Lower leg skin (tissue), 4 donors: Measurements from ENCODE around the gene SPINT1. TPM values are rescaled to one million over a fixed set of nuclear protein-coding genes. Genes with fewer than 3 reads are reported as not detected.

ENCODE experiments used
- DNase-seq, 2 donors: peaks; one replicate each; pipeline ENCODE4 v3.0.0-alpha.2; 2019; ENCODE audit warnings: low spot score in 2 of 2
- H3K4me3 ChIP-seq: fragments of 200-600 bp; sonication (generic); 2 replicates; pipeline ENCODE4 v1.5.1; 2017; ENCODE audit warnings: mild to moderate bottlenecking, low read depth; ENCODE audit not compliant: poor library complexity, severe bottlenecking
- POLR2A ChIP-seq, 2 donors: fragments of 450-650 bp; IDR thresholded peaks; one replicate each; pipeline ENCODE4 v1.6.1; 2016 to 2017; ENCODE audit warnings: antibody characterized with exemption in 2 of 2, mild to moderate bottlenecking in 1 of 2, moderate library complexity in 1 of 2
- WGBS, 2 donors: methylation state at CpG; one replicate each; pipeline ENCODE4 v1.1.5; 2018; 5-methylcytosine and 5-hydroxymethylcytosine counted together
- intact Hi-C: fragments of 100-400 bp; cut with DNase I; formaldehyde crosslinking; loops from one replicate; pipeline ENCODE4 v1.15.0; 2023; ENCODE audit warnings: low total_unique reads
- total RNA-seq, 4 donors: library from RNA; depleted of rRNA; stranded (reverse); fragments of >200 nt; gene quantifications; one replicate each; pipeline ENCODE4 v1.1.0, GENCODE V29; 2016
- TF ChIP-seq, protein P1 (sequence below), 3 donors: fragments of 450-650 bp; IDR thresholded peaks; one replicate each; pipeline ENCODE4 v1.5.1; 2016; ENCODE audit warnings: antibody characterized with exemption in 3 of 3, mild to moderate bottlenecking in 3 of 3, moderate library complexity in 2 of 3

The SPINT1 gene
- total RNA-seq, 4 donors from 2014 or later, result 428 to 515 (median 502) TPM

- intact Hi-C loops, result no loop called here
- WGBS, 2 donors, result 90 to 96% methylated on average over 1 of the region's 1 CpG
- TF ChIP-seq, protein P1, sequence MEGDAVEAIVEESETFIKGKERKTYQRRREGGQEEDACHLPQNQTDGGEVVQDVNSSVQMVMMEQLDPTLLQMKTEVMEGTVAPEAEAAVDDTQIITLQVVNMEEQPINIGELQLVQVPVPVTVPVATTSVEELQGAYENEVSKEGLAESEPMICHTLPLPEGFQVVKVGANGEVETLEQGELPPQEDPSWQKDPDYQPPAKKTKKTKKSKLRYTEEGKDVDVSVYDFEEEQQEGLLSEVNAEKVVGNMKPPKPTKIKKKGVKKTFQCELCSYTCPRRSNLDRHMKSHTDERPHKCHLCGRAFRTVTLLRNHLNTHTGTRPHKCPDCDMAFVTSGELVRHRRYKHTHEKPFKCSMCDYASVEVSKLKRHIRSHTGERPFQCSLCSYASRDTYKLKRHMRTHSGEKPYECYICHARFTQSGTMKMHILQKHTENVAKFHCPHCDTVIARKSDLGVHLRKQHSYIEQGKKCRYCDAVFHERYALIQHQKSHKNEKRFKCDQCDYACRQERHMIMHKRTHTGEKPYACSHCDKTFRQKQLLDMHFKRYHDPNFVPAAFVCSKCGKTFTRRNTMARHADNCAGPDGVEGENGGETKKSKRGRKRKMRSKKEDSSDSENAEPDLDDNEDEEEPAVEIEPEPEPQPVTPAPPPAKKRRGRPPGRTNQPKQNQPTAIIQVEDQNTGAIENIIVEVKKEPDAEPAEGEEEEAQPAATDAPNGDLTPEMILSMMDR (IDR thresholded peaks at IDR 0.05), result no peak
- no peak for TF ChIP-seq POLR2A (IDR thresholded peaks at IDR 0.05)
- DNase-seq, result no peak
- no peak overlapping the region for H3K4me3 ChIP-seq
Measured at GRCh38 chr15:40803688-40804087, 40.2 kb upstream of the SPINT1 start.

DNA sequence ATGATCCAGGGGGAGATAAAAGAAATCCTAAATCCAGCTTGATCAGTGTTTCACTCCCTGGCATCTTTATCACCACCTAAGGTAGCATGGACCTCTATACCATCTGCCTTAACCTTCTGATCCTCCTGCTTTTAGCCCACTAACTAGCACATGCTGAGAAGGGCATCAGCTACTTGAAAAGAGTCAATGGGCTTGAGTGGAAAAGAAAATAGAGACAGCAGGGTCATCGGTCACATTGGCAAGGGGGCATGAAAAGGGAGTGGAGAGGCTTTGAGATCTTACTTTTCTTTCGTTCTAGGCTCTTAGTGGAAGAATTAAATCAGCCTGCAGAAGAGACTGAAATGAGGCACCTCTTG is 37.2 kb upstream of the SPINT1 start:
- intact Hi-C loops, result no loop called here
- H3K4me3 ChIP-seq, result peak overlapping the region; percentile 94
- WGBS, 2 donors, result 0 to 2% methylated on average over 2 of the region's 2 CpGs
- TF ChIP-seq, protein P1 (IDR thresholded peaks at IDR 0.05), result no peak
- no peak for TF ChIP-seq POLR2A (IDR thresholded peaks at IDR 0.05)
- no peak for DNase-seq

DNA sequence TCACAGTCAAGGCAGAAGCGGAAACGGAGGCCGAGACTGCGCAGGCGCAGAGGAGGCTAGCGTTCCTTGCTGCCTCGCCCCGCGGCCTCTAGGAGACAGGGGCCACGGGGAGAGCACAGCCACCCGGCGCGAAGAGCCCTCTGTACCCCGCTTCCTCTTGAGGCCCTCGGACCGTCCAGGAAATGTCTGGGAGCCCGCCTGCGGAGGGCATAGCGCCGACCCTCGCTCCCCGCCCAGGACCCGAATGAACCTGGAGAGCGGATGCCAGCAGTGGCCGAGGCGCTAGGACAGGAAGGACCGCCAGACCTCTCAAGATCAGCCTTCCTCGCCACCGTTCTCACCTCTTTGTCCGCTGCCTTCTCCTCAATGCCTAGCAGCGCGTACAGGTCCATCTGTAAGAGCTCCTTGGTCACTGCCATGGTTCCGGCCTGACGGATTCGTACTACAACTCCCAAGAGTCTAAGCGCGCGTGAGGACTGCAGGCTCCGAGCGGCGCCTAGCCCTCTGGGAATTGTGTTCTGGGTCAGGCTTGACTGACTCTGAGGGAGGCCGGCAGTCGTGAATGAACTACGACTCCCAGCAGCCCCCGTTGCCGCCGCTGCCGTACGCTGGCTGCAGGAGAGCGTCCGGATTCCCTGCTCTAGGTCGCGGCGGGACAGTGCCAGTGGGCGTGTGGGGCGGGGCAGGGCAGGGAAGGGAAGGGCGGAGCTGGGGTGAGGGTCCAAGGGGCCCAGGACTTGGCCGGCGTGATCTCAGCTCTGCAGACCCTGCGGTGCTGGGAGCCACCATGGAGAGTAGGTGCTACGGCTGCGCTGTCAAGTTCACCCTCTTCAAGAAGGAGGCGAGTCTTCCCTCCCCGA is 36.6 kb upstream of the SPINT1 start, which contains the start of the genes DNAJC17 and ZFYVE19:
Gene DNAJC17 (minus strand): TSS at position 446 of the 860 bp plus-strand sequence. CDS start 27 bp downstream, at position 419.
Gene ZFYVE19 (plus strand): TSS at position 62 of the 860 bp plus-strand sequence. CDS start 501 bp downstream, at position 563.
- 0% methylated on average over 52 to 55 of the region's 64 CpGs for WGBS, 2 donors
- DNase-seq, result peak; percentile 98 to 99
- intact Hi-C loops, result no loop called here
- no peak for TF ChIP-seq POLR2A (IDR thresholded peaks at IDR 0.05)
- peak within 1 kb of the TSS; percentile 94 for H3K4me3 ChIP-seq

DNA sequence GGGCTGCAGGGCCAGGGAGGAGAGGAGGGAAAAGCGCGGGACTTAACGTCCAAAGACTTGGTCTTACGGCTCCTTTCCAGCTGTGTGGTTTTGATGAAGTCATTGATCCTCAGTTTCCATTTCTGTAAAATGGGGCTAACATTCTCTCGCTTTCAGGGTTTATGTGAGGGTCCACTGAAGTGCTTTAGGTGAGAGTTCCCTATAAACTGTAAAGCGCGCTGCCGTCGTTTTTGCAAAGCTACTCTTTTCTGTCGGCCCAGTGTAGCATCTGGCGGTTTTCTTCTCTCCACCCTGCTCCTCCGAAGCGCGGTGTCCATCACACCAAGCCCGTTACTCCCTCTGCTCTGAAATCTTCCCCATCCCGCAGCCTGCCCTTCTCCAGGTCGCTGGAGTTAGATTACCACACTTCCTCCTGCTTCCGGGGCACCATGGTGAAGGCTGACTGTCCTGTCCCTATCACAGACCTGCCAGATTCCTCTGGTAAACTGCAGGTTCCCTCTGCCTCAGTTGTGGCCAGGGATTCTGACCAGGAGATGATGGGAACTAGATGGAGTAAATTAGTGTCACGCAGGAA is 35.9 kb upstream of the SPINT1 start:
- DNase-seq, result no peak
- TF ChIP-seq, protein P1 (IDR thresholded peaks at IDR 0.05), result no peak
- TF ChIP-seq POLR2A (IDR thresholded peaks at IDR 0.05), result no peak
- intact Hi-C loops, result no loop called here
- WGBS, 2 donors, result 6 to 55% methylated on average over 19 of the region's 19 CpGs
- peak overlapping the region; percentile 94 for H3K4me3 ChIP-seq

DNA sequence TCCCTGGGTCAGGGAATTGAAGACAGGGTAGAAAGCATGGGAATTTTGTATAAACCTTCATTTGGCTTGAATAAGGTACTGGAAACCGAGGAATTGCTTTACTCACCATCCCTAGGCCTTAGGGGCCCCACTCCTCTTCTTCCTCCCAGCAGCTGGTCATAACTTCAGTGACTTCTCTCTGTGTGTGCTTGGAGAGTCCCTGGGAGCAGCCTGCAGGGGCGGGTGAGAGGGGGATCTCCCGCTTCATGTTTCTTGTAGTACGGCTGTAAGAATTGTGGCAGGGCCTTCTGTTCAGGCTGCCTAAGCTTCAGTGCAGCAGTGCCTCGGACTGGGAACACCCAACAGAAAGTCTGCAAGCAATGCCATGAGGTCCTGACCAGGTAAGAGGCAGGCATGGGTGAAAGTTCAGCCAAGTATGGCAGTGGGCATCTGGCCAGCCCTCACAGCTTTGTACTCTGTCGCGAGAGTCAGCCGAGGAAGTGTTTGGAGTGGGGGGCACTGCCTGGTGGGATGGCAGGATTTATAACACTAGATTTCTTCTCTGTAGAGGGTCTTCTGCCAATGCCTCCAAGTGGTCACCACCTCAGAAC is 34.9 kb upstream of the SPINT1 start:
- no peak overlapping the region for H3K4me3 ChIP-seq
- intact Hi-C loops, result no loop called here

More for the DNA sequence above, 34.9 kb upstream of the SPINT1 start:
- DNase-seq, result no peak
- TF ChIP-seq, protein P1 (IDR thresholded peaks at IDR 0.05), result no peak
- no peak for TF ChIP-seq POLR2A (IDR thresholded peaks at IDR 0.05)
- 72 to 78% methylated on average over 8 of the region's 8 CpGs for WGBS, 2 donors
